ENCODE data around the gene FEZF2.

DNA sequence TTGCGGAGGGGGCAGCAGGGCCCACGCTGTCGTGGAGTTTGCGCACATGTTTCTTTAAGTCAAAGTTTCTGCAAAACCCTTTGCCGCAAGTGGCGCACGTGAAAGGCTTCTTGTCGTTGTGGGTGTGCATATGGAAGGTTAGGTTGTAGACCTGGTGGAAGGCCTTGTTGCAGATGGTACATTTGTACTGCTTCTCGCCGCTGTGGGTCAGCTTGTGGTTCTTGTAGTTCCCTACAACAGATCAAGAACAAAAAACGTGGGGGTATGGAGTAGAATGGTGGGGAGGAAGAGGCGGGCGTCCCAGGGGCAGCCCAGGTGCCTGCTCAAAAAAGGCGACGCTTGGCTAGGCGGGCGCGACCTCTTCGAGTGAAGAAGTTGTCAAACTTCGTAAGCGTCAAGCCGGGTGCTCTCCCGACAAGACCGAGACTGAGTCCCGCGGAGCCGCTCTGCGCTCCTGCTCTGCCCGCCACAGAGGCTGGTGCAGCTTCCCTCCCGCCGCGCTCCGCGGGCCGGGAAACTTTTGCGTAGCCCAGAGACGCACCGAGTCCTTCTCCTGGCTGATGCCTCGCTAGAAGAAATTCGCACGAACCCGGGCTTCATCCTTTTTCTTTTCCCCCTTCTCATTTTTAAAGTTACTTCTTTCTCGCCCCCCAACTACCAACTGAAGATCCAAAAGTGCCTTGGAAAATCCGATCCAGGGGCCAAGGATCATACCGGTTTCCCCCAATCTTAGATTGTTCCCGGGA lies 3.1 kb downstream of the FEZF2 start:
- TF ChIP-seq EZH2 (IDR thresholded peaks at IDR 0.05) (peak; percentile 60), POLR2AphosphoS5 (IDR thresholded peaks at IDR 0.05; ENCODE audit: borderline replicate concordance, low read depth, low read length) (no peak), FOXP2 (optimal IDR thresholded peaks at IDR 0.05; ENCODE audit: control extremely low read depth, extremely low read length, insufficient read depth) (no peak)

Measured in SK-N-MC (cell line).